B cell (primary cell): ENCODE data around the gene TAF1B. TPM values are rescaled to one million over a fixed set of nuclear protein-coding genes. Genes with fewer than 3 reads are reported as not detected.

Experiments
- ATAC-seq: fragments of 200-7000 bp; cut with Tn5 transposase; one replicate; pipeline ENCODE4 v1.10.0; 2021; ENCODE audit warnings: low read depth, mild to moderate bottlenecking, moderate number of reproducible peaks, moderate library complexity
- CTCF ChIA-PET: fragments of 350-600 bp; sonication (Branson Sonifier 250); formaldehyde crosslinking; loops from one replicate; lab custom pipeline; 2021; ENCODE audit warnings: antibody characterized with exemption, inconsistent platforms; lab: Charles Lee
- POLR2A ChIA-PET: fragments of 350-600 bp; sonication (Branson Sonifier 250); formaldehyde crosslinking; loops from one replicate; lab custom pipeline; 2021; ENCODE audit warnings: antibody characterized with exemption; lab: Charles Lee
- DNase-seq: peaks from one replicate; pipeline ENCODE4 v3.0.0; 2013
- H2AFZ ChIP-seq: 2 replicates; pipeline ENCODE4 v1.6.1; 2012; ENCODE audit warnings: mild to moderate bottlenecking, low read depth, low read length; ENCODE audit not compliant: insufficient read depth, poor library complexity, severe bottlenecking
- H3K27ac ChIP-seq, 2 donors: 1 replicate in 1 of 2; 2 replicates in 1 of 2; pipeline ENCODE4 v1.5.1; 2012 to 2013; ENCODE audit warnings: low read length in 2 of 2, mild to moderate bottlenecking in 2 of 2, moderate library complexity in 1 of 2
- H3K27me3 ChIP-seq, 4 experiments: fragments of 200-600 bp in 1 of 4; sonication (generic) in 1 of 4; replicated peaks in 1 of 4; 1 replicate in 2 of 4; 2 replicates in 2 of 4; pipeline versions ENCODE4 v1.6.1 to v1.7.0; 2013 to 2016; ENCODE audit warnings: low read length in 3 of 4, mild to moderate bottlenecking in 2 of 4, mixed read lengths in 1 of 4, moderate library complexity in 1 of 4; ENCODE audit not compliant: insufficient read depth in 4 of 4, control insufficient read depth in 3 of 4; ENCODE audit errors: control extremely low read depth in 1 of 4
- H3K36me3 ChIP-seq, 2 experiments: replicated peaks in 1 of 2; 1 replicate in 1 of 2; 2 replicates in 1 of 2; pipeline versions ENCODE4 v1.6.1 to v1.7.1; 2013; ENCODE audit warnings: low read length in 1 of 2; ENCODE audit not compliant: insufficient read depth in 2 of 2, control insufficient read depth in 1 of 2; ENCODE audit errors: control extremely low read depth in 1 of 2, extremely low read depth in 1 of 2
- H3K4me1 ChIP-seq, 2 donors: fragments of 200-600 bp in 1 of 2; sonication (generic) in 1 of 2; 1 replicate in 1 of 2; 2 replicates in 1 of 2; pipeline versions ENCODE4 v1.5.1 to v1.6.1; 2013 to 2017; ENCODE audit warnings: low read length in 2 of 2; ENCODE audit not compliant: control insufficient read depth in 2 of 2, insufficient read depth in 2 of 2
- H3K4me2 ChIP-seq: replicated peaks from 2 replicates; pipeline ENCODE3; 2012; ENCODE audit warnings: mild to moderate bottlenecking, low read depth, low read length; ENCODE audit not compliant: poor library complexity, severe bottlenecking
- H3K4me3 ChIP-seq, 5 experiments: fragments of 200-600 bp in 1 of 5; sonication (generic) in 1 of 5; 1 replicate in 3 of 5; 2 replicates in 2 of 5; pipeline versions ENCODE4 v1.5.1 to v1.7.0; 2011 to 2016; ENCODE audit warnings: low read length in 4 of 5, mild to moderate bottlenecking in 4 of 5, low read depth in 2 of 5, control low read depth in 1 of 5, moderate library complexity in 1 of 5; ENCODE audit not compliant: insufficient read depth in 1 of 5; ENCODE audit errors: control extremely low read depth in 1 of 5, extremely low read depth in 1 of 5
- H3K79me2 ChIP-seq: fragments of 200-600 bp; sonication (generic); one replicate; pipeline ENCODE4 v1.6.0; 2016; ENCODE audit warnings: low read length; ENCODE audit not compliant: control insufficient read depth, insufficient read depth
- H3K9ac ChIP-seq: fragments of 200-600 bp; sonication (generic); 2 replicates; pipeline ENCODE4 v1.6.1; 2017; ENCODE audit warnings: mild to moderate bottlenecking, low read length, moderate library complexity
- H3K9me3 ChIP-seq, 3 donors: one replicate each; pipeline versions ENCODE4 v1.6.1 to v1.7.1; 2013; ENCODE audit warnings: low read length in 2 of 3; ENCODE audit not compliant: control insufficient read depth in 2 of 3, insufficient read depth in 1 of 3; ENCODE audit errors: control extremely low read depth in 1 of 3
- H4K20me1 ChIP-seq: 2 replicates; pipeline ENCODE4 v1.6.0; 2012; ENCODE audit warnings: mild to moderate bottlenecking, low read length; ENCODE audit not compliant: insufficient read depth, control insufficient read depth, poor library complexity, severe bottlenecking
- H3K27ac Mint-ChIP-seq: one replicate; pipeline ENCODE4 v1.8.0; 2021; ENCODE audit warnings: mixed read lengths
- H3K27me3 Mint-ChIP-seq: one replicate; pipeline ENCODE4 v1.8.0; 2021; ENCODE audit warnings: mixed read lengths
- H3K4me1 Mint-ChIP-seq: one replicate; pipeline ENCODE4 v1.8.0; 2021; ENCODE audit warnings: mixed read lengths
- H3K4me3 Mint-ChIP-seq: one replicate; pipeline ENCODE4 v1.8.0; 2021; ENCODE audit warnings: mixed read lengths
- H3K9me3 Mint-ChIP-seq: one replicate; pipeline ENCODE4 v1.8.0; 2022; ENCODE audit warnings: mixed read lengths; ENCODE audit not compliant: insufficient read depth
- CTCF ChIP-seq: fragments of 200-600 bp; IDR thresholded peaks from one replicate; pipeline ENCODE4 v1.8.0; 2022; ENCODE audit warnings: antibody characterized with exemption, mild to moderate bottlenecking
- EZH2 ChIP-seq: IDR thresholded peaks from 2 replicates; pipeline ENCODE4 v1.6.1; 2012; ENCODE audit warnings: borderline replicate concordance, low read depth, mild to moderate bottlenecking, moderate library complexity, low read length; ENCODE audit not compliant: insufficient read depth, poor library complexity, severe bottlenecking
- WGBS: methylation state at CpG from one replicate; pipeline ENCODE4 v1.1.5; 2013; ENCODE audit warnings: missing lambda C conversion rate; ENCODE audit not compliant: insufficient coverage; 5-methylcytosine and 5-hydroxymethylcytosine counted together
- intact Hi-C: fragments of 100-400 bp; cut with micrococcal nuclease; formaldehyde crosslinking; loops from one replicate; pipeline ENCODE4 v1.10.0; 2022
- polyA plus RNA-seq: library from polyadenylated mRNA; depleted of rRNA; stranded (reverse); fragments of >200 nt; gene quantifications from 2 replicates; pipeline ENCODE4 v1.2.3, GENCODE V29; 2012
- total RNA-seq, 2 donors: library from RNA; stranded (reverse); fragments of 120-200 nt in 1 of 2; gene quantifications; 1 replicate in 1 of 2; 2 replicates in 1 of 2; pipeline versions ENCODE4 v1.2.3 to v1.2.4, GENCODE V29; 2013 to 2022

Gene TAF1B
- total and polyA plus RNA-seq, 2 donors (not counting 1 experiment from before 2014, with no cell fraction given): 4.5 to 25.5 TPM

GRCh38 chr2:9806656-9807055 is 36.6 kb upstream of the TAF1B start:
- intact Hi-C loops: no loop called here
- no peak overlapping the region for H3K4me3 Mint-ChIP-seq
- 91% methylated on average over 12 of the region's 12 CpGs for WGBS

GRCh38 chr2:9807056-9807455 is 36.2 kb upstream of the TAF1B start:
- Histone ChIP-seq H3K9me3 (peaks cover 0 to 3% (median 0%) of the 10 kb centered on the region in 3 donors), H3K4me2 (no peak overlapping the region), H4K20me1 (no peaks in the 10 kb centered on the region), H3K36me3 (no peaks in the 10 kb centered on the region), H3K27me3 (peaks cover 0 to 3% (median 0%) of the 10 kb centered on the region in 4 experiments), H3K4me1 (no peaks in the 10 kb centered on the region), H3K79me2 (no peaks in the 10 kb centered on the region), H3K9ac (no peak overlapping the region), H3K4me3 (no peak overlapping the region), H3K27ac (no peak overlapping the region), H2AFZ (no peak overlapping the region)
- Mint-ChIP-seq H3K27me3 (no peaks in the 10 kb centered on the region), H3K9me3 (no peaks in the 10 kb centered on the region), H3K4me3 (no peak overlapping the region), H3K27ac (no peak overlapping the region), H3K4me1 (no peaks in the 10 kb centered on the region)
- ChIA-PET POLR2A (no interaction called here), CTCF (interaction anchor here (0.9 to 1.4 kb wide), 2 partner anchors 8 to 242 kb away, joined by 4 read pairs; no protein-coding TSS in a partner anchor)
- intact Hi-C loops: no loop called here
- TF ChIP-seq EZH2: no peak
- no peak for TF ChIP-seq CTCF
- DNase-seq (no peak), ATAC-seq (no peak)
- WGBS: 94% methylated on average over 15 of the region's 15 CpGs

More at GRCh38 chr2:9806656-9807055, 36.6 kb upstream of the TAF1B start:
- H3K9me3 Mint-ChIP-seq: no peaks in the 10 kb centered on the region
- Histone ChIP-seq H3K9me3 (peaks cover 0 to 3% (median 0%) of the 10 kb centered on the region in 3 donors), H3K4me1 (no peaks in the 10 kb centered on the region), H3K27me3 (peaks cover 0 to 3% (median 0%) of the 10 kb centered on the region in 4 experiments), H2AFZ (no peak overlapping the region), H3K79me2 (no peaks in the 10 kb centered on the region), H3K9ac (no peak overlapping the region), H4K20me1 (no peaks in the 10 kb centered on the region), H3K36me3 (no peaks in the 10 kb centered on the region), H3K4me2 (no peak overlapping the region), H3K4me3 (no peak overlapping the region), H3K27ac (no peak overlapping the region)
- TF ChIP-seq EZH2 (no peak), CTCF (no peak)
- H3K27me3 Mint-ChIP-seq: no peaks in the 10 kb centered on the region
- POLR2A ChIA-PET: no interaction called here
- CTCF ChIA-PET: interaction anchor here (1.4 kb wide), 1 partner anchor 242 kb away, joined by 4 read pairs; no protein-coding TSS in a partner anchor
- DNase-seq (no peak), ATAC-seq (no peak)
- H3K27ac Mint-ChIP-seq: no peak overlapping the region
- H3K4me1 Mint-ChIP-seq: no peaks in the 10 kb centered on the region
